ENCODE results near the gene DYNC1I1.

The DYNC1I1 gene

GRCh38 chr7:95893484-95893883, 121.1 kb downstream of the DYNC1I1 start:
- Histone ChIP-seq H3K9me3 (ENCODE audit: control insufficient read depth, low read depth, low read length) (no peaks in the 10 kb centered on the region), H3K27me3 (ENCODE audit: control insufficient read depth, insufficient read depth, low read length) (no peaks in the 10 kb centered on the region), H3K4me3 (ENCODE audit: low read length) (no peak overlapping the region), H3K9ac (ENCODE audit: low read length) (no peak overlapping the region), H3K36me3 (ENCODE audit: control insufficient read depth, low read depth, low read length) (no peaks in the 10 kb centered on the region), H3K27ac (ENCODE audit: low read length) (no peak overlapping the region), H3K4me1 (ENCODE audit: control insufficient read depth, low read depth, low read length) (peaks cover 7% of the 10 kb centered on the region)

GRCh38 chr7:95897557-95898251, 125.3 kb downstream of the DYNC1I1 start:
- Histone ChIP-seq H3K9me3 (ENCODE audit: control insufficient read depth, low read depth, low read length) (no peaks in the 10 kb centered on the region), H3K36me3 (ENCODE audit: control insufficient read depth, low read depth, low read length) (no peaks in the 10 kb centered on the region), H3K27ac (ENCODE audit: low read length) (no peak overlapping the region), H3K4me3 (ENCODE audit: low read length) (no peak overlapping the region), H3K27me3 (ENCODE audit: control insufficient read depth, insufficient read depth, low read length) (no peaks in the 10 kb centered on the region), H3K4me1 (ENCODE audit: control insufficient read depth, low read depth, low read length) (peaks cover 7% of the 10 kb centered on the region), H3K9ac (ENCODE audit: low read length) (no peak overlapping the region)

- Histone ChIP-seq H3K4me3 (ENCODE audit: low read length) (no peak overlapping the region), H3K4me1 (ENCODE audit: control insufficient read depth, low read depth, low read length) (peaks cover 7% of the 10 kb centered on the region), H3K27me3 (ENCODE audit: control insufficient read depth, insufficient read depth, low read length) (no peaks in the 10 kb centered on the region), H3K9me3 (ENCODE audit: control insufficient read depth, low read depth, low read length) (no peaks in the 10 kb centered on the region), H3K27ac (ENCODE audit: low read length) (no peak overlapping the region), H3K9ac (ENCODE audit: low read length) (no peak overlapping the region), H3K36me3 (ENCODE audit: control insufficient read depth, low read depth, low read length) (no peaks in the 10 kb centered on the region)
Measured at GRCh38 chr7:95899919-95900513, 127.7 kb downstream of the DYNC1I1 start.

GRCh38 chr7:95901006-95901405, 128.7 kb downstream of the DYNC1I1 start:
- Histone ChIP-seq H3K36me3 (ENCODE audit: control insufficient read depth, low read depth, low read length) (no peaks in the 10 kb centered on the region), H3K9ac (ENCODE audit: low read length) (no peak overlapping the region), H3K27me3 (ENCODE audit: control insufficient read depth, insufficient read depth, low read length) (no peaks in the 10 kb centered on the region), H3K4me3 (ENCODE audit: low read length) (no peak overlapping the region), H3K27ac (ENCODE audit: low read length) (no peak overlapping the region), H3K4me1 (ENCODE audit: control insufficient read depth, low read depth, low read length) (peaks cover 7% of the 10 kb centered on the region), H3K9me3 (ENCODE audit: control insufficient read depth, low read depth, low read length) (no peaks in the 10 kb centered on the region)

GRCh38 chr7:95904099-95904498, 131.7 kb downstream of the DYNC1I1 start:
- no peak overlapping the region for H3K27ac ChIP-seq (ENCODE audit: low read length)
- no peaks in the 10 kb centered on the region for H3K36me3 ChIP-seq (ENCODE audit: control insufficient read depth, low read depth, low read length)
- peaks cover 3% of the 10 kb centered on the region for H3K4me1 ChIP-seq (ENCODE audit: control insufficient read depth, low read depth, low read length)
- no peak overlapping the region for H3K4me3 ChIP-seq (ENCODE audit: low read length)
- H3K27me3 ChIP-seq (ENCODE audit: control insufficient read depth, insufficient read depth, low read length), result no peaks in the 10 kb centered on the region
- no peaks in the 10 kb centered on the region for H3K9me3 ChIP-seq (ENCODE audit: control insufficient read depth, low read depth, low read length)
- no peak overlapping the region for H3K9ac ChIP-seq (ENCODE audit: low read length)

- Histone ChIP-seq H3K27me3 (ENCODE audit: control insufficient read depth, insufficient read depth, low read length) (no peaks in the 10 kb centered on the region), H3K9ac (ENCODE audit: low read length) (no peak overlapping the region), H3K4me1 (ENCODE audit: control insufficient read depth, low read depth, low read length) (peaks cover 3% of the 10 kb centered on the region), H3K27ac (ENCODE audit: low read length) (no peak overlapping the region), H3K36me3 (ENCODE audit: control insufficient read depth, low read depth, low read length) (no peaks in the 10 kb centered on the region), H3K9me3 (ENCODE audit: control insufficient read depth, low read depth, low read length) (no peaks in the 10 kb centered on the region), H3K4me3 (ENCODE audit: low read length) (no peak overlapping the region)
Measured at GRCh38 chr7:95905167-95905566, 132.8 kb downstream of the DYNC1I1 start.

GRCh38 chr7:95906851-95907250, 134.5 kb downstream of the DYNC1I1 start:
- Histone ChIP-seq H3K27ac (ENCODE audit: low read length) (no peak overlapping the region), H3K9ac (ENCODE audit: low read length) (no peak overlapping the region), H3K4me1 (ENCODE audit: control insufficient read depth, low read depth, low read length) (peaks cover 3% of the 10 kb centered on the region), H3K4me3 (ENCODE audit: low read length) (no peak overlapping the region), H3K36me3 (ENCODE audit: control insufficient read depth, low read depth, low read length) (no peaks in the 10 kb centered on the region), H3K27me3 (ENCODE audit: control insufficient read depth, insufficient read depth, low read length) (no peaks in the 10 kb centered on the region), H3K9me3 (ENCODE audit: control insufficient read depth, low read depth, low read length) (no peaks in the 10 kb centered on the region)

GRCh38 chr7:95907337-95907736, 135.0 kb downstream of the DYNC1I1 start:
- H3K4me3 ChIP-seq (ENCODE audit: low read length), result no peak overlapping the region
- no peak overlapping the region for H3K9ac ChIP-seq (ENCODE audit: low read length)
- no peaks in the 10 kb centered on the region for H3K27me3 ChIP-seq (ENCODE audit: control insufficient read depth, insufficient read depth, low read length)
- no peaks in the 10 kb centered on the region for H3K9me3 ChIP-seq (ENCODE audit: control insufficient read depth, low read depth, low read length)
- peaks cover 3% of the 10 kb centered on the region for H3K4me1 ChIP-seq (ENCODE audit: control insufficient read depth, low read depth, low read length)
- H3K27ac ChIP-seq (ENCODE audit: low read length), result no peak overlapping the region
- no peaks in the 10 kb centered on the region for H3K36me3 ChIP-seq (ENCODE audit: control insufficient read depth, low read depth, low read length)

- no peak overlapping the region for H3K27ac ChIP-seq (ENCODE audit: low read length)
Measured at GRCh38 chr7:95908499-95908898, 136.1 kb downstream of the DYNC1I1 start.

GRCh38 chr7:95910341-95910740, 138.0 kb downstream of the DYNC1I1 start:
- H3K4me3 ChIP-seq (ENCODE audit: low read length), result no peak overlapping the region
- peaks cover 3% of the 10 kb centered on the region for H3K4me1 ChIP-seq (ENCODE audit: control insufficient read depth, low read depth, low read length)
- H3K27me3 ChIP-seq (ENCODE audit: control insufficient read depth, insufficient read depth, low read length), result no peaks in the 10 kb centered on the region
- H3K9me3 ChIP-seq (ENCODE audit: control insufficient read depth, low read depth, low read length), result no peaks in the 10 kb centered on the region
- no peak overlapping the region for H3K27ac ChIP-seq (ENCODE audit: low read length)
- H3K9ac ChIP-seq (ENCODE audit: low read length), result no peak overlapping the region
- no peaks in the 10 kb centered on the region for H3K36me3 ChIP-seq (ENCODE audit: control insufficient read depth, low read depth, low read length)

More at GRCh38 chr7:95908499-95908898, 136.1 kb downstream of the DYNC1I1 start:
- H3K9ac ChIP-seq (ENCODE audit: low read length), result no peak overlapping the region
- H3K27me3 ChIP-seq (ENCODE audit: control insufficient read depth, insufficient read depth, low read length), result no peaks in the 10 kb centered on the region
- H3K4me1 ChIP-seq (ENCODE audit: control insufficient read depth, low read depth, low read length), result peaks cover 3% of the 10 kb centered on the region
- no peak overlapping the region for H3K4me3 ChIP-seq (ENCODE audit: low read length)
- no peaks in the 10 kb centered on the region for H3K36me3 ChIP-seq (ENCODE audit: control insufficient read depth, low read depth, low read length)
- H3K9me3 ChIP-seq (ENCODE audit: control insufficient read depth, low read depth, low read length), result no peaks in the 10 kb centered on the region

GRCh38 chr7:95915731-95916130, 143.4 kb downstream of the DYNC1I1 start:
- H3K4me3 ChIP-seq (ENCODE audit: low read length), result no peak overlapping the region
- no peaks in the 10 kb centered on the region for H3K36me3 ChIP-seq (ENCODE audit: control insufficient read depth, low read depth, low read length)
- no peaks in the 10 kb centered on the region for H3K4me1 ChIP-seq (ENCODE audit: control insufficient read depth, low read depth, low read length)
- H3K9me3 ChIP-seq (ENCODE audit: control insufficient read depth, low read depth, low read length), result no peaks in the 10 kb centered on the region
- no peak overlapping the region for H3K9ac ChIP-seq (ENCODE audit: low read length)
- H3K27ac ChIP-seq (ENCODE audit: low read length), result no peak overlapping the region
- H3K27me3 ChIP-seq (ENCODE audit: control insufficient read depth, insufficient read depth, low read length), result peaks cover 8% of the 10 kb centered on the region
